ENCODE data around the gene VASP. TPM values are rescaled to one million over a fixed set of nuclear protein-coding genes. Genes with fewer than 3 reads are reported as not detected.
A peak's percentile ranks its signal among the peaks of the same experiment; 100 is the strongest.

VASP gene
- total RNA-seq, 1 experiment from 2014 or later: 77.9 TPM

- H3K4me2 ChIP-seq (ENCODE audit: low read depth, low read length, poor library complexity, severe bottlenecking): no peak overlapping the region
- no peaks in the 10 kb centered on the region for H3K27me3 ChIP-seq (ENCODE audit: low read length)
- H3K4me1 ChIP-seq (ENCODE audit: low read length): peaks cover under 1% of the 10 kb centered on the region
- peak; percentile 89 for DNase-seq
- H3K79me2 ChIP-seq (ENCODE audit: low read length): peaks cover 44% of the 10 kb centered on the region
- no peak overlapping the region for H3K9ac ChIP-seq (ENCODE audit: low read length)
- no peak overlapping the region for H3K4me3 ChIP-seq (ENCODE audit: low read length)
- H3K36me3 ChIP-seq (ENCODE audit: insufficient read depth, low read length): no peaks in the 10 kb centered on the region
- no peaks in the 10 kb centered on the region for H3K9me3 ChIP-seq (ENCODE audit: low read length)
- no peaks in the 10 kb centered on the region for H3K9me2 ChIP-seq (replicated peaks; ENCODE audit: insufficient read depth, low read length)
- H4K20me1 ChIP-seq (ENCODE audit: insufficient read depth, low read depth, low read length): no peaks in the 10 kb centered on the region
- no peak overlapping the region for H3K27ac ChIP-seq (ENCODE audit: low read length)
- H2AFZ ChIP-seq (ENCODE audit: low read length): no peak overlapping the region
Observed at GRCh38 chr19:45569619-45570421, 62.5 kb downstream of the VASP start.

- H3K9me3 ChIP-seq (ENCODE audit: low read length): no peaks in the 10 kb centered on the region
- H3K4me3 ChIP-seq (ENCODE audit: low read length): no peak overlapping the region
- H4K20me1 ChIP-seq (ENCODE audit: insufficient read depth, low read depth, low read length): no peaks in the 10 kb centered on the region
- no peak overlapping the region for H3K27ac ChIP-seq (ENCODE audit: low read length)
- no peak overlapping the region for H3K4me2 ChIP-seq (ENCODE audit: low read depth, low read length, poor library complexity, severe bottlenecking)
- no peaks in the 10 kb centered on the region for H3K4me1 ChIP-seq (ENCODE audit: low read length)
- H3K9ac ChIP-seq (ENCODE audit: low read length): no peak overlapping the region
- DNase-seq: no peak
- no peaks in the 10 kb centered on the region for H3K36me3 ChIP-seq (ENCODE audit: insufficient read depth, low read length)
- H3K79me2 ChIP-seq (ENCODE audit: low read length): peaks cover 56% of the 10 kb centered on the region
- H3K9me2 ChIP-seq (replicated peaks; ENCODE audit: insufficient read depth, low read length): no peaks in the 10 kb centered on the region
- no peaks in the 10 kb centered on the region for H3K27me3 ChIP-seq (ENCODE audit: low read length)
- H2AFZ ChIP-seq (ENCODE audit: low read length): no peak overlapping the region
Observed at GRCh38 chr19:45571457-45572220, 64.4 kb downstream of the VASP start.

GRCh38 chr19:45574526-45574925 lies 67.2 kb downstream of the VASP start:
- no peaks in the 10 kb centered on the region for H4K20me1 ChIP-seq (ENCODE audit: insufficient read depth, low read depth, low read length)
- no peaks in the 10 kb centered on the region for H3K27me3 ChIP-seq (ENCODE audit: low read length)
- H3K9me2 ChIP-seq (replicated peaks; ENCODE audit: insufficient read depth, low read length): no peaks in the 10 kb centered on the region
- H3K9me3 ChIP-seq (ENCODE audit: low read length): no peaks in the 10 kb centered on the region
- H3K9ac ChIP-seq (ENCODE audit: low read length): no peak overlapping the region
- peaks cover 49% of the 10 kb centered on the region for H3K79me2 ChIP-seq (ENCODE audit: low read length)
- no peak overlapping the region for H3K4me2 ChIP-seq (ENCODE audit: low read depth, low read length, poor library complexity, severe bottlenecking)
- no peak overlapping the region for H3K27ac ChIP-seq (ENCODE audit: low read length)
- H3K4me3 ChIP-seq (ENCODE audit: low read length): no peak overlapping the region
- H3K36me3 ChIP-seq (ENCODE audit: insufficient read depth, low read length): no peaks in the 10 kb centered on the region
- no peak for DNase-seq
- no peak overlapping the region for H2AFZ ChIP-seq (ENCODE audit: low read length)
- H3K4me1 ChIP-seq (ENCODE audit: low read length): no peaks in the 10 kb centered on the region

- Histone ChIP-seq H3K4me3 (ENCODE audit: low read length) (no peak overlapping the region), H3K79me2 (ENCODE audit: low read length) (peaks cover 45% of the 10 kb centered on the region), H4K20me1 (ENCODE audit: insufficient read depth, low read depth, low read length) (no peaks in the 10 kb centered on the region), H3K27me3 (ENCODE audit: low read length) (no peaks in the 10 kb centered on the region), H3K4me1 (ENCODE audit: low read length) (no peaks in the 10 kb centered on the region), H3K36me3 (ENCODE audit: insufficient read depth, low read length) (no peaks in the 10 kb centered on the region), H3K9me3 (ENCODE audit: low read length) (no peaks in the 10 kb centered on the region), H3K9ac (ENCODE audit: low read length) (no peak overlapping the region), H3K9me2 (replicated peaks; ENCODE audit: insufficient read depth, low read length) (no peaks in the 10 kb centered on the region), H2AFZ (ENCODE audit: low read length) (no peak overlapping the region), H3K4me2 (ENCODE audit: low read depth, low read length, poor library complexity, severe bottlenecking) (no peak overlapping the region), H3K27ac (ENCODE audit: low read length) (no peak overlapping the region)
- no peak for DNase-seq
Observed at GRCh38 chr19:45575216-45575615, 67.9 kb downstream of the VASP start.

Other genes starting within 250 kb of the VASP start
- not detected in 2 replicates for gene CKM, start 184.6 kb upstream of the VASP start, total RNA-seq (2014; rRNA removed; shearing (Covaris generic); ENCODE audit: low replicate concordance)
- gene KLC3, start 166.7 kb upstream of the VASP start, total RNA-seq (2014; rRNA removed; shearing (Covaris generic); ENCODE audit: low replicate concordance): not detected in 2 replicates
- 15.4 and 23.4 TPM in 2 replicates for gene ERCC2, start 136.9 kb upstream of the VASP start, total RNA-seq (2014; rRNA removed; shearing (Covaris generic); ENCODE audit: low replicate concordance)
- 1.0 and 1.1 TPM in 2 replicates for gene PPP1R13L, start 102.4 kb upstream of the VASP start, total RNA-seq (2014; rRNA removed; shearing (Covaris generic); ENCODE audit: low replicate concordance)
- gene POLR1G, start 100.8 kb upstream of the VASP start, total RNA-seq (2014; rRNA removed; shearing (Covaris generic); ENCODE audit: low replicate concordance): 6.6 and 10.5 TPM in 2 replicates
- gene ERCC1, start 83.6 kb upstream of the VASP start, total RNA-seq (2014; rRNA removed; shearing (Covaris generic); ENCODE audit: low replicate concordance): 121 and 175 TPM in 2 replicates
- gene FOSB, start 39.5 kb upstream of the VASP start, total RNA-seq (2014; rRNA removed; shearing (Covaris generic); ENCODE audit: low replicate concordance): 2.5 and 4.0 TPM in 2 replicates
- 3.1 and 4.6 TPM in 2 replicates for gene RTN2, start 10.4 kb upstream of the VASP start, total RNA-seq (2014; rRNA removed; shearing (Covaris generic); ENCODE audit: low replicate concordance)
- gene PPM1N, start 9.0 kb upstream of the VASP start, total RNA-seq (2014; rRNA removed; shearing (Covaris generic); ENCODE audit: low replicate concordance): 0.71 and 8.0 TPM in 2 replicates
- 4.7 and 4.8 TPM in 2 replicates for gene OPA3, start 77.3 kb downstream of the VASP start, total RNA-seq (2014; rRNA removed; shearing (Covaris generic); ENCODE audit: low replicate concordance)
- gene GPR4, start 94.7 kb downstream of the VASP start, total RNA-seq (2014; rRNA removed; shearing (Covaris generic); ENCODE audit: low replicate concordance): 0.26 and 0.83 TPM in 2 replicates
- 40.3 and 86.4 TPM in 2 replicates for gene EML2, start 131.9 kb downstream of the VASP start, total RNA-seq (2014; rRNA removed; shearing (Covaris generic); ENCODE audit: low replicate concordance)
- 3.9 and 6.1 TPM in 2 replicates for gene GIPR, start 160.7 kb downstream of the VASP start, total RNA-seq (2014; rRNA removed; shearing (Covaris generic); ENCODE audit: low replicate concordance)
- gene SNRPD2, start 184.5 kb downstream of the VASP start, total RNA-seq (2014; rRNA removed; shearing (Covaris generic); ENCODE audit: low replicate concordance): 540 and 645 TPM in 2 replicates
- gene QPCTL, start 185.2 kb downstream of the VASP start, total RNA-seq (2014; rRNA removed; shearing (Covaris generic); ENCODE audit: low replicate concordance): 21.4 and 30.3 TPM in 2 replicates
- gene FBXO46, start 223.4 kb downstream of the VASP start, total RNA-seq (2014; rRNA removed; shearing (Covaris generic); ENCODE audit: low replicate concordance): 16.8 and 25.6 TPM in 2 replicates
- not detected in 2 replicates for gene MEIOSIN, start 226.0 kb downstream of the VASP start, total RNA-seq (2014; rRNA removed; shearing (Covaris generic); ENCODE audit: low replicate concordance)